Measurements from ENCODE around the gene SLC35B4. TPM values are rescaled to one million over a fixed set of nuclear protein-coding genes. Genes with fewer than 3 reads are reported as not detected.

SLC35B4 gene
- total RNA-seq, 1 donor from 2014 or later = 18.7 TPM

GRCh38 chr7:134362587-134363483, 46.1 kb upstream of the SLC35B4 start:
- Mint-ChIP-seq H3K36me3 (ENCODE audit: unreplicated experiment) (no peaks in the 10 kb centered on the region), H3K9me3 (ENCODE audit: unreplicated experiment) (no peaks in the 10 kb centered on the region), H3K4me3 (ENCODE audit: unreplicated experiment) (no peak overlapping the region), H3K27ac (ENCODE audit: unreplicated experiment) (no peak overlapping the region), H3K4me1 (ENCODE audit: unreplicated experiment) (no peaks in the 10 kb centered on the region), H3K27me3 (ENCODE audit: unreplicated experiment) (peaks cover 3% of the 10 kb centered on the region)
- no peak for DNase-seq (ENCODE audit: extremely low spot score, unreplicated experiment)
- TF ChIP-seq CTCF (IDR thresholded peaks at IDR 0.05) = no peak

GRCh38 chr7:134359787-134360432, 43.2 kb upstream of the SLC35B4 start:
- no peaks in the 10 kb centered on the region for H3K36me3 Mint-ChIP-seq (ENCODE audit: unreplicated experiment)
- TF ChIP-seq CTCF (IDR thresholded peaks at IDR 0.05) = no peak
- H3K4me3 Mint-ChIP-seq (ENCODE audit: unreplicated experiment) = no peak overlapping the region
- no peak for DNase-seq (ENCODE audit: extremely low spot score, unreplicated experiment)
- no peaks in the 10 kb centered on the region for H3K9me3 Mint-ChIP-seq (ENCODE audit: unreplicated experiment)
- H3K27ac Mint-ChIP-seq (ENCODE audit: unreplicated experiment) = no peak overlapping the region
- no peaks in the 10 kb centered on the region for H3K4me1 Mint-ChIP-seq (ENCODE audit: unreplicated experiment)
- peaks cover 5% of the 10 kb centered on the region for H3K27me3 Mint-ChIP-seq (ENCODE audit: unreplicated experiment)

GRCh38 chr7:134357486-134357885, 40.8 kb upstream of the SLC35B4 start:
- TF ChIP-seq CTCF (IDR thresholded peaks at IDR 0.05) = no peak
- Mint-ChIP-seq H3K4me1 (ENCODE audit: unreplicated experiment) (no peaks in the 10 kb centered on the region), H3K36me3 (ENCODE audit: unreplicated experiment) (no peaks in the 10 kb centered on the region), H3K27ac (ENCODE audit: unreplicated experiment) (no peak overlapping the region), H3K27me3 (ENCODE audit: unreplicated experiment) (peaks cover 5% of the 10 kb centered on the region), H3K4me3 (ENCODE audit: unreplicated experiment) (no peak overlapping the region), H3K9me3 (ENCODE audit: unreplicated experiment) (no peaks in the 10 kb centered on the region)
- DNase-seq (ENCODE audit: extremely low spot score, unreplicated experiment) = no peak

GRCh38 chr7:134356421-134356936, 39.7 kb upstream of the SLC35B4 start:
- no peak overlapping the region for H3K27ac Mint-ChIP-seq (ENCODE audit: unreplicated experiment)
- no peaks in the 10 kb centered on the region for H3K36me3 Mint-ChIP-seq (ENCODE audit: unreplicated experiment)
- H3K9me3 Mint-ChIP-seq (ENCODE audit: unreplicated experiment) = no peaks in the 10 kb centered on the region
- peaks cover 5% of the 10 kb centered on the region for H3K27me3 Mint-ChIP-seq (ENCODE audit: unreplicated experiment)
- H3K4me1 Mint-ChIP-seq (ENCODE audit: unreplicated experiment) = no peaks in the 10 kb centered on the region
- no peak for DNase-seq (ENCODE audit: extremely low spot score, unreplicated experiment)
- no peak for TF ChIP-seq CTCF (IDR thresholded peaks at IDR 0.05)
- no peak overlapping the region for H3K4me3 Mint-ChIP-seq (ENCODE audit: unreplicated experiment)

GRCh38 chr7:134355927-134356326, 39.2 kb upstream of the SLC35B4 start:
- Mint-ChIP-seq H3K9me3 (ENCODE audit: unreplicated experiment) (no peaks in the 10 kb centered on the region), H3K4me1 (ENCODE audit: unreplicated experiment) (no peaks in the 10 kb centered on the region), H3K27me3 (ENCODE audit: unreplicated experiment) (peaks cover 5% of the 10 kb centered on the region), H3K4me3 (ENCODE audit: unreplicated experiment) (no peak overlapping the region), H3K36me3 (ENCODE audit: unreplicated experiment) (no peaks in the 10 kb centered on the region), H3K27ac (ENCODE audit: unreplicated experiment) (no peak overlapping the region)
- no peak for DNase-seq (ENCODE audit: extremely low spot score, unreplicated experiment)
- TF ChIP-seq CTCF (IDR thresholded peaks at IDR 0.05) = no peak

Measured in osteocyte (in vitro differentiated cells).